Hematopoietic multipotent progenitor cell treated with erythropoietin and hydrocortisone succinate and interleukin-3 and kit ligand, for 17 days (in vitro differentiated cells): Measurements from ENCODE around the gene RFFL.

ENCODE experiments used
- DNase-seq: peaks from one replicate; pipeline ENCODE4 v3.0.0-alpha.2; 2015; ENCODE audit warnings: low spot score

The RFFL gene

GRCh38 chr17:34974179-34974578 lies 89.3 kb downstream of the RFFL start:
- DNase-seq: no peak

- DNase-seq: peak; percentile 97
Observed at GRCh38 chr17:34961093-34961911, 102.2 kb downstream of the RFFL start, which contains the start of the genes CCT6B and ZNF830. Gene CCT6B, minus strand, starts transcription at chr17:34961460. Its CDS starts 67 bp downstream, at chr17:34961393. Gene ZNF830, plus strand, starts transcription at chr17:34961540. Its CDS starts 27 bp downstream, at chr17:34961567.

GRCh38 chr17:34958438-34958837 lies 105.1 kb downstream of the RFFL start:
- DNase-seq: no peak
